Keratinocyte (primary cell): ENCODE results near the gene AASDHPPT. TPM values are rescaled to one million over a fixed set of nuclear protein-coding genes. Genes with fewer than 3 reads are reported as not detected.

ENCODE experiments used
- DNase-seq: peaks from one replicate; pipeline ENCODE4 v3.0.0-alpha.2; 2011; ENCODE audit warnings: low read depth, missing footprints, low spot score
- FAIRE-seq: peaks from 2 replicates; lab custom pipeline; 2011; peaks lifted over from hg19 to GRCh38; lab: Jason Lieb, UNC
- H2AFZ ChIP-seq: 2 replicates; pipeline ENCODE4 v1.6.0; 2012; ENCODE audit warnings: low read length, control low read depth, inconsistent platforms; ENCODE audit not compliant: control insufficient read depth
- H3K27ac ChIP-seq: 2 replicates; pipeline ENCODE4 v1.5.1; 2011; ENCODE audit warnings: low read length; ENCODE audit not compliant: control insufficient read depth, insufficient read depth
- H3K27me3 ChIP-seq: 3 replicates; pipeline ENCODE4 v1.6.0; 2011; ENCODE audit warnings: low read length; ENCODE audit not compliant: control insufficient read depth, insufficient read depth; ENCODE audit errors: extremely low read depth
- H3K36me3 ChIP-seq, 2 experiments: 2 replicates in 1 of 2; 3 replicates in 1 of 2; pipeline ENCODE4 v1.5.1; 2011; ENCODE audit warnings: low read length in 2 of 2, mild to moderate bottlenecking in 1 of 2; ENCODE audit not compliant: control insufficient read depth in 2 of 2, insufficient read depth in 2 of 2; ENCODE audit errors: extremely low read depth in 1 of 2
- H3K4me1 ChIP-seq: 3 replicates; pipeline ENCODE4 v1.5.1; 2011; ENCODE audit warnings: low read length; ENCODE audit not compliant: control insufficient read depth, insufficient read depth; ENCODE audit errors: extremely low read depth
- H3K4me2 ChIP-seq: 3 replicates; pipeline ENCODE4 v1.6.0; 2011; ENCODE audit warnings: low read depth, low read length; ENCODE audit not compliant: control insufficient read depth, insufficient read depth; ENCODE audit errors: extremely low read depth
- H3K4me3 ChIP-seq, 3 experiments: fragments of 200-600 bp in 1 of 3; sonication (generic) in 1 of 3; 2 replicates in 2 of 3; 3 replicates in 1 of 3; pipeline ENCODE4 v1.5.1; 2011 to 2016; ENCODE audit warnings: low read length in 3 of 3, mild to moderate bottlenecking in 3 of 3, control low read depth in 2 of 3, inconsistent platforms in 1 of 3, low read depth in 1 of 3, mixed read lengths in 1 of 3, mixed run types in 1 of 3, moderate library complexity in 1 of 3; ENCODE audit not compliant: control insufficient read depth in 2 of 3, insufficient read depth in 2 of 3; ENCODE audit errors: extremely low read depth in 1 of 3
- H3K79me2 ChIP-seq: 2 replicates; pipeline ENCODE4 v1.6.0; 2012; ENCODE audit warnings: low read length; ENCODE audit not compliant: control insufficient read depth, insufficient read depth
- H3K9ac ChIP-seq: 3 replicates; pipeline ENCODE4 v1.6.0; 2011; ENCODE audit warnings: low read length; ENCODE audit not compliant: control insufficient read depth, insufficient read depth; ENCODE audit errors: extremely low read depth
- H3K9me1 ChIP-seq: 3 replicates; pipeline ENCODE4 v1.6.0; 2011; ENCODE audit warnings: low read length; ENCODE audit not compliant: control insufficient read depth, insufficient read depth; ENCODE audit errors: extremely low read depth
- H3K9me3 ChIP-seq: 2 replicates; pipeline ENCODE4 v1.5.1; 2012; ENCODE audit warnings: low read depth, low read length; ENCODE audit not compliant: control insufficient read depth
- H4K20me1 ChIP-seq: 3 replicates; pipeline ENCODE4 v1.6.0; 2011; ENCODE audit warnings: low read length; ENCODE audit not compliant: control insufficient read depth, insufficient read depth; ENCODE audit errors: extremely low read depth
- CTCF ChIP-seq, 3 experiments: IDR thresholded peaks in 1 of 3; conservative IDR thresholded peaks in 1 of 3; optimal IDR thresholded peaks in 1 of 3; 2 replicates in 2 of 3; 3 replicates in 1 of 3; pipeline versions ENCODE3 to v1.5.1; 2011; ENCODE audit warnings: low read length in 3 of 3, mild to moderate bottlenecking in 3 of 3, moderate library complexity in 2 of 3, control low read depth in 1 of 3, inconsistent platforms in 1 of 3; ENCODE audit not compliant: insufficient read depth in 2 of 3; ENCODE audit errors: extremely low read depth in 1 of 3
- EZH2 ChIP-seq: IDR thresholded peaks from one replicate; pipeline ENCODE4 v1.6.1; 2012; ENCODE audit warnings: inconsistent platforms, mild to moderate bottlenecking, low read length, moderate library complexity
- dilution Hi-C: fragments of 300-500 bp; cut with MboI; formaldehyde crosslinking; loops from one replicate; pipeline ENCODE4 v1.7.0; 2020; ENCODE audit warnings: low sequenced_read_pairs; ENCODE audit not compliant: extremely low pct_ligation_motif_present
- polyA plus RNA-seq, 5 experiments: library from polyadenylated mRNA; depleted of rRNA in 3 of 5; stranded (reverse) in 3 of 5; stranded (forward) in 1 of 5; unstranded in 1 of 5; fragments of >200 nt; gene quantifications; 1 replicate in 1 of 5; 2 replicates in 3 of 5; 3 replicates in 1 of 5; pipeline versions ENCODE4 v1.2.1 to v1.2.3, GENCODE V29; 2011 to 2012; ENCODE audit warnings: missing spikeins in 2 of 5, low read depth in 1 of 5, low replicate concordance in 1 of 5

Gene AASDHPPT
- polyA plus RNA-seq, 1 donor (not counting 4 experiments of a cell fraction or from before 2014, with no cell fraction given) = 53.0 TPM

- DNase-seq (no peak), FAIRE-seq (no peak)
- H3K4me2 ChIP-seq = no peak overlapping the region
- H3K36me3 ChIP-seq = no peaks in the 10 kb centered on the region
- TF ChIP-seq CTCF (optimal IDR thresholded peaks at IDR 0.05 in 1 of 3, IDR thresholded peaks at IDR 0.05 in 1 of 3, conservative IDR thresholded peaks at IDR 0.05 in 1 of 3; ENCODE audit: extremely low read depth in 1 of 3, insufficient read depth in 2 of 3, low read length in 3 of 3) (no peak), EZH2 (no peak)
- no peaks in the 10 kb centered on the region for H3K27me3 ChIP-seq
- H4K20me1 ChIP-seq = no peaks in the 10 kb centered on the region
- H3K9me1 ChIP-seq = no peaks in the 10 kb centered on the region
- no peaks in the 10 kb centered on the region for H3K4me1 ChIP-seq
- no peak overlapping the region for H3K4me3 ChIP-seq
- dilution Hi-C loops = no loop called here
- H3K9me3 ChIP-seq = no peaks in the 10 kb centered on the region
- H2AFZ ChIP-seq = no peak overlapping the region
- no peaks in the 10 kb centered on the region for H3K79me2 ChIP-seq
- H3K9ac ChIP-seq = no peak overlapping the region
- no peak overlapping the region for H3K27ac ChIP-seq
Observed at GRCh38 chr11:106121570-106122320, 44.3 kb downstream of the AASDHPPT start.

GRCh38 chr11:106127604-106128003 lies 50.1 kb downstream of the AASDHPPT start:
- Histone ChIP-seq H2AFZ (no peak overlapping the region), H3K36me3 (no peaks in the 10 kb centered on the region), H3K79me2 (no peaks in the 10 kb centered on the region), H3K4me3 (no peak overlapping the region), H3K9me1 (no peaks in the 10 kb centered on the region), H3K4me2 (no peak overlapping the region), H3K9me3 (no peaks in the 10 kb centered on the region), H3K27ac (no peak overlapping the region), H3K9ac (no peak overlapping the region), H3K27me3 (no peaks in the 10 kb centered on the region), H3K4me1 (no peaks in the 10 kb centered on the region), H4K20me1 (no peaks in the 10 kb centered on the region)
- no peak for FAIRE-seq
- no peak for DNase-seq
- dilution Hi-C loops = no loop called here
- no peak for TF ChIP-seq EZH2
